Measurements from ENCODE around the gene C1QTNF5.
A peak's percentile ranks its signal among the peaks of the same experiment; 100 is the strongest.

Gene C1QTNF5

GRCh38 chr11:119373059-119373920 is 32.6 kb upstream of the C1QTNF5 start:
- no peak for DNase-seq

GRCh38 chr11:119372260-119373058 is 31.8 kb upstream of the C1QTNF5 start:
- no peak for DNase-seq

- DNase-seq, result no peak
These were observed 31.1 kb upstream of the C1QTNF5 start for GRCh38 chr11:119371778-119372182.

GRCh38 chr11:119371067-119371601 is 30.5 kb upstream of the C1QTNF5 start:
- DNase-seq, result no peak

- DNase-seq, result no peak
These were observed 29.9 kb upstream of the C1QTNF5 start for GRCh38 chr11:119370486-119371046.

GRCh38 chr11:119369132-119369925 is 28.6 kb upstream of the C1QTNF5 start:
- DNase-seq, result no peak

- peak; percentile 97 for DNase-seq
These were observed 27.7 kb upstream of the C1QTNF5 start for GRCh38 chr11:119368121-119369034.

- DNase-seq, result no peak
These were observed 27.0 kb upstream of the C1QTNF5 start for GRCh38 chr11:119367661-119368120.

GRCh38 chr11:119366690-119367620 is 26.3 kb upstream of the C1QTNF5 start:
- no peak for DNase-seq

- no peak for DNase-seq
These were observed 24.4 kb upstream of the C1QTNF5 start for GRCh38 chr11:119365071-119365591.

GRCh38 chr11:119363851-119364590 is 23.3 kb upstream of the C1QTNF5 start:
- no peak for DNase-seq

- DNase-seq, result no peak
These were observed 22.6 kb upstream of the C1QTNF5 start for GRCh38 chr11:119363081-119363850.

- DNase-seq, result no peak
These were observed 22.0 kb upstream of the C1QTNF5 start for GRCh38 chr11:119362741-119363080.

- DNase-seq, result no peak
These were observed 21.4 kb upstream of the C1QTNF5 start for GRCh38 chr11:119361941-119362725.

GRCh38 chr11:119361056-119361787 is 20.5 kb upstream of the C1QTNF5 start:
- DNase-seq, result peak; percentile 92

GRCh38 chr11:119359365-119360214 is 18.9 kb upstream of the C1QTNF5 start:
- DNase-seq, result no peak
